Posterior vena cava (tissue), 2 donors: ENCODE results near the gene TSSC4. TPM values are rescaled to one million over a fixed set of nuclear protein-coding genes. Genes with fewer than 3 reads are reported as not detected.

Experiments used
- DNase-seq: peaks from one replicate; pipeline ENCODE4 v3.0.0-alpha.2; 2020; ENCODE audit warnings: low spot score
- intact Hi-C, 2 donors: fragments of 100-400 bp; cut with DNase I; formaldehyde crosslinking; loops; one replicate each; pipeline versions ENCODE4 v1.14.1 to v1.14.2; 2022 to 2023
- total RNA-seq, 2 donors: library from RNA; stranded (reverse); fragmentation: NEBNext Ultra II Directional; extraction: Animal tissue kit (Norgen Biotek cat#: 25700); gene quantifications; one replicate each; pipeline ENCODE4 v1.2.1, GENCODE V29; 2021
- donor health status: DM: yes; HTN: yes; CAD: no.
- donor health status: DM: yes; HTN: yes; CAD: no.

TSSC4 gene
- total RNA-seq, 2 donors from 2014 or later, result 47.4 to 49.6 TPM

DNA sequence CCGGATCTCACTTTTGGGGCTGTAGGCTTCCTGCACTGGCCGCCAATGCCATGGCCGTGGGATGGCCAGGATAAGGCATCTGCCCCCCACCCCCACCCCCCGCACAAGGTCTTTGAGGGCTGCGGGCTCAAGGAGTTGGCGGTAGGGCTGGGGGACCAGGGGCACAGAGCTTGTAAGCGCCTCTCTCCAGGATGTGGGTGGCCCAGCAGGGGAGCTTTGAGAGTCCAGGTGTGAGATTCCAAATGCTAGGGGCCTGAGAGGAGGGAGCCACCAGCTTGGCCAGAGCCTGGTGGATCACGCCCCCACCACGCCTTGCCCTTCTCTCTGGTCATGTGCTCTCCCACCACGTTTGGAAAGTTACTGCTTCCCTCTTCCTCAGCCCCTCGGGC is 18.4 kb upstream of the TSSC4 start:
- intact Hi-C loops, result loop anchor here in 1 of 2 donors (5.0 kb wide), 1 partner anchor 70 kb away; no protein-coding TSS in a partner anchor
- DNase-seq, result no peak

DNA sequence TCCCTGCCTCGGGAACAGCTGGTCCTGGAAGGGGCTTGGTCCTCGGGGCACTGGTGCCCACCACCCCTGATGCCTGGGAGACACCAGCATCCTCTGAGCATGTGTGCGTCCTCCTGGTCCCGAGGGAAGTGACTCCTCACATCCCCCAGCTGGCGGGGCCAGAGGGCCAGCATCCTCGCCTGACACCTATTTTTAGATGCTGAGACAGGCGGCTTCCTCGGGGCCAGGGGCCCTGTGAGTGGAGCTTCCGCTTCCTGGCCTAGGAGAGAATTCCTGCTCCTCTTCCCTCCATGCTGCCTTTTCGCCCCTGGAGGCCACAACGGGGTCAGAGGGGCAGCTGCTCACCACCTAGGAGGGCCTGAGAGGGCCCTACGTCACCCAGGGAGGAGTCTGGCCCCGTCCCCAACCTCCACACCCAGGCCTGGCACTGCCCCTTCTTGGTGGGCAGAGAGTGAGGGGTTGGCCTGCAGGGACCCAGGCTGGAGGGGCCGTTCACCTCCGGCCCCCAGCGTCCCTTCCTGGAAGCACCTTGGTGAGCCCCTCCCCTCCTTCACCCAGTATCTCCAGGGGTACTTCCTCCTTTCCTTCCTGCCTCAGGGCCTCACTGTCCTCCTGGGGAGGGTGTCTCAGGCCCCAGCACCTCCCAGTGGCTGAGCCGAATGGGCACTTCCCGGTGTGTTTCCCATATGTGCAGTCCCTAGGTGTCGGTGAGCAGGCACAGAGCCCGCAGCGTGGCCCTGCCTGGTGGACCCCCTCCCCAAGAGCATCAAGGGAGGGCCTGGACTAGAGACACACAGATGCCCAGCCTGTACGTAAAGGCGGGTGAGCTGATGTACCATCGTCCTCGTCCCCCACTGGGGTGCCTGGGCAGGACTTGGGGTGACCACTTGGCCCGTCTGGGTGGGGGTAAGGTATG is 17.4 kb upstream of the TSSC4 start:
- DNase-seq, result no peak
- intact Hi-C loops, result loop anchor here in 1 of 2 donors (5.0 kb wide), 1 partner anchor 71 kb away; no protein-coding TSS in a partner anchor

DNA sequence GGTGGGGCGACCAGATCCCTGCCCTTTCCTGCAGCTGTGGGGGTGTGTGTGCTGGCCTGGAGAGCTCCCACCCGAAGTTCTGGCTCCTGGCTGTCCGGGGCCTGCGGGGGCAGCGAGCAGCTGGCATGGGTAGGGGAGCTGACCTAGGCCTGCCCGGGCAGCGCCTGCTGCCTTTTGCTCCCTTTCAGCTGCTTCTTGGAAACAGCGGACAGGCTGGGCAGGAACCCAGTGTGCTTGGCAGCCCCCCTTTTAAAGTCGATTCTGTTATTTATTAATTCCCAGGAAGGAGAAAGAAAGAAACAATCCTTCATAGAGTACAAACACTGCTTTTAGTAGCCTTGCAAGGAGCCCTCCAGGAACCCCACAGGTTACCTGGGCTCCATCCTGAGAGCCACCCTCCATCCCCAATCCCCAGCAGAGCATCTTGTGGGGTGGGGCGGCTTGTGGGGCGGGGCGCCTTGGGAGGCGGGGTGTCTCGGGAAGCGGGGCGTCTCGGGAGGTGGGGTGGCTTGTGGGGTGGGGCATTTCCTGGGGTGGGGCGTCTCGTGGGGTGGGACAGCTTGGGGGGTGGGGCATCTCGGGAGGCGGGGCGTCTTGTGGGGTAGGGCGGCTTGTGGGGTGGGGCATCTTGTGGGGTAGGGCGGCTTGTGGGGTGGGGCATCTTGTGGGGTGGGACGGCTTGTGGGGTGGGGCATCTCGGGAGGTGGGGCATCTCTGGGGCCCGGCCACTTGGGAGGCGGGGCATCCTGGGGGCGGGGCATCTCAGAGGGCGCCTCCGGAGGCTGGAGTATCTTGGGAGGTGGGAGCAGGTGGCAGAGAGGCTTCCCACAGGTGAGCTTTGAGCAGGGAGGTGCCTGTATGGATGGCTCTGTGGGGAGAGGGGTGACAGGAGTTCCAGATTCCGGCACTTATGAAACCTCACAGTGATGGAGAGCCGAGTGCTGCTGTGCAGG is 16.4 kb upstream of the TSSC4 start:
- DNase-seq, result no peak
- intact Hi-C loops, result loop anchor here in 1 of 2 donors (5.0 kb wide), 1 partner anchor 72 kb away; no protein-coding TSS in a partner anchor

DNA sequence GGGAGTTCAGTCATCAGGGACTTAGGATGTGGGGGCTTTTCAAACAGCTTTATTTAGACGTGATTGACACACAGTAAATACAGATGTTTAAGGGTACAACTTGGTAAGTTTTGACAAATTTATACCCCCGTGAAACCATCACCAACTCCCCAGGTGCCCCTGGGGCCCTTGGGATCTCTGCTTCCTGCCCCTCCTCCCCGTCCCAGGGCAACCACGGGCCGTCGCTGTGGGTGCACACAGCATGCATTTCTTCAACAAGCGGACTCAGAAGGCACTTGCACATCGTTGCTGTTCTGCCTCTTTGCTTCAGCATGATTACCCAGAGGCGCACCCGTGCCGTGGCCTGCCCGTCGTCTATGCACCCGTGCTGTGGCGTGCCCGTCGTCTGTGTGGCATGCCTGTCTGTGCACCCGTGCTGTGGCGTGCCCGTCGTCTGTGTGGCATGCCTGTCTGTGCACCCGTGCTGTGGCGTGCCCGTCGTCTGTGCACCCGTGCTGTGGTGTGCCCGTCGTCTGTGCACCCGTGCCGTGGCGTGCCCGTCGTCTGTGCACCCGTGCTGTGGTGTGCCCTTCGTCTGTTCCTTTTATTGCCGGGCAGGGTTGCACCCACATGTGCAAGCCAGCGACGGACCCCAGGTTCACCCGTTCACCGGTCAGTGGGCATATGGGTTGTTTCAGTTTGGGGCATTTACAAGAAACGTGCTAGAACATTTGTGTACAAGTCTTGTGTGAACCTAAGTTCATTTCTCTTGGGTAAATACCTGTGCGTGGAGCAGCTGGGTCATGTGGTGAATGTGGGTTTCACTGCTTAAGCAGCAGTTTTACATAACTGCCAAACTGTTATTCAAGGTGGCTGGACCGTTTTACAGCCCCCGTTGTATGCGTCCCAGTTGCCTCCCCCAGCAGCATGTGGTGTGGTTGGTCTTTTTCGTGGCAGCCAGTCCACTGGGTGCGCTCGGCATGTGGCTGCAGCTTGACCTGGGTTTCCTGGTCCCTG is 15.1 kb upstream of the TSSC4 start:
- intact Hi-C loops, result no loop called here
- no peak for DNase-seq

DNA sequence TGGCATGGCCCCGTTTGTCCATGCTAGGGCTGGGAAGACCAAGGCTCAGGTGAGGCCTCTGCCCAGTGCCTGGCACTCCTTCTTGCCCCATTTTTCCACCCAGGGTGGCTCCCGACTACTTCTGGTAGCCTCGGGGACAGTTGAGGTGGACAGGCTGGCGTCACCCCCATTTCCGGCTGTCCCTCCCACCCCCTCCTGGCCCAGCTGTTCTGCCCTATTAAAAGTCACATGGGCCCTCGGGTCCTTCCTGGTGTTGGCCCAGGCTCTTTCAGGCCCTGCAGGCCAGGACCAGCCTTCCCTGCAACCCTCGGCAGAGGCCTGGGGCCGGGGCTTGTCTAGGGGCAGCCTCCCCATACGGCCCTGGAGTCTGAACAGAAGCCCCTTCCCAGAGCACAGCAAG is 14.0 kb upstream of the TSSC4 start:
- DNase-seq, result no peak
- intact Hi-C loops, result no loop called here

DNA sequence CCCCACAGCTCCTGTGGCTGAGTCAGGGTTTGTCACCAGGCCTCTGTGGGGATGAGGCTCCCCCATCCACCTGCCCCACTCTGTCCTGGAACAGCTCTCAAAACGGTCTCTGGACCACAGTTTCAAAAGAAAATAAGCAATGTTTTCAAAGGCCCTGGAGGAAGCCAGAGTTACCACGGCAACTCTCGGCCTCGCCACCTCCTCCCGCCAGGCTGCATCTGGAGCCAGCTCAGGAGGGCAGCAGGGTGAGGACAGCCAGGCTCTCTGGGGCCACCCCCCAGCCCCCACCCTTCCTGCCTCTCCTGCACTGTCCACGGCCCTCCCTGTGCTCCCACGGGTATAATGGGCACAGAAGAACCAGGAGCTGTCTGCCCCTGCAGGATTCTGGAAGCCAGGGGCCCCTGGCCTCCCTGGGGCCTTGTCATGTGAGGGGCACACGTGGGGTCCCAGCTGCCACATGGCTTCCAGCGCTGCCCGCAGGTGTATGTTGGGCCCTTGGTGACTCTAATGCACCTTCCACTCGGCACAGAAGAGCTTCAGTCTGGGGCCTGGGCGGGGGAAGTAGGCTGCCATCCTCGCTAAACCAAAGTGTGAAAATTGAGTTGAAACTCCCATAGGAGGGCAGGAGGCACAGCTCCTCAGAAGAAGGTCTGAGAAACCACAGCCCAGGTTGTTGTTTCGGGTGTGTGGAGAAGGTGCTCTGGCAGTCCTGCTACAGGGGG is 13.1 kb upstream of the TSSC4 start:
- intact Hi-C loops, result no loop called here
- no peak for DNase-seq

DNA sequence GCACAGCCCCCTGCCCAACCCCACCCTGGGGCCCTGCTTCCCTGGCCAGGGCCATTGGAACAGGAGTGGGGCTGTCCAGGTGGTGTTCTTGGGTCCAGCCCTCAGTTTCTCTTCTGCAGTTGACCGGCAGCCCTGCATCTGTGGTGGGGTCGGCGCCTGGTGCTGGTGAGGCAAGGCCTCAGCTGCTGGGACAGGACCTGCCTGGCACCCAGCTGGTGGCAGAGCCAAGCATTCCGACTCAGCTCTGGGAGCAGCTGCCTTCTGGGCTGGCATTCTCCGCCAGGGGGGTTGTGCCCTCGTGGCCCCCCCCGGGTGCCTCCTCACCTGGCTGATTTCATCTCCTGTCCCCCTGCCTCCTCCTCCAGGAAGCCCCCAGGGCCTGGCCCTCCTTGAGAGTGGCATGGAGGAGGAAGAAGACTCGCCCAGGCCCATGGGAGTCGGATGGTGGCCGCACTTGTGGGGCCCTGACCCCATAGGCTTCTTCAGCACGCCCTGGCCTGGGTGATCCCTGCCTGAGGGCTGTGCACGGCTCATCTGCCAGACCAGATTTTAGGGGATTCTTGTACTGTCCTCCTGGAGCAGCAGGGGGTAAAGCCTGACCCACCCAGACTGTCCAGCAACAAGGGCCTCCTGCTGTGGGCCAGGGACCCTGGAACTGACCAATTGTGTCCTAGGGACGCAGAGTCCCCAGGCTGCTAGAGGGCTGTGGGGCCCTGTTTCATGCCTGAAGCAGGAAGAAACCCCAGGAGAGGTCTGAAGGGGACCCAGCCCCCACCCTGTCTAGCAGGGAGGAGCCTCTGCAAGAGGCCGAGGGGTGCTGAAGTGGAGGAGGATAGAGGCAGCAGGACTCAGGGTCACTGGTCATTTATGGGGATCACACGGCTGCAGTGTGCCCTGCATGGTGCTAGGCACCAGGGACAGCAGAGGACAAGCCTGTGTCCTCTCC is 11.8 kb upstream of the TSSC4 start:
- no peak for DNase-seq
- intact Hi-C loops, result no loop called here

DNA sequence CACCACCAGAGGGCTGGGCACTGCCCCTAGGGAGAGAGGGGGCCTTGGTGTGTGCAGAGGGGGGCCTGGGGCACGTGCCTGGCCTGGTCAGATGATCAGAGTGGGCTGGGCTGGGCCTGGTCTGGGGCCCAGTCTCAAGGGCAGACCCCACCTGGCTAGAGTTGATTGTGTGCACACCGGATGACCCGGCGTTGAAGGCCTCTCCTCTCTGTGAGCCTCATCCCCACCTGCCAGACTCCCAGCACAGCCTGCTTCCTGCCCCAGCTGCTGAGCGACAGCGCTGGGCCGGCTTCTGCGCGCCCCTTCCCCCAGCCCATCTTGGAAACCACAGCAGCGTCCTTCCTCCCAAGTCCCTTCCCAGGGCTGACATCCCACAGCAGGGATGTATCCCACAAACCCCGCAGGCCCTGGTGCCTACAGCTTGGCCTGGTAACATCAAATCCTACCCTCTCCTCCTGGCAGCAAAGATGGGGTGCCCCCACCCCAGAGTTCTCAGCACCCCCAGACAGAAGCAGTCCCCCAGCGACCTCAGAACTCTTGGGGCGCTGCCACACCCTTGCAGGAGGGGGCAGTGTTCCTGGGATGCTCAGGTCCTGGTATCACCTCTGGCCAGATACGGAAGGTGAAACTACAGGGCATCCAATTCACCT is 11.0 kb upstream of the TSSC4 start:
- no peak for DNase-seq
- intact Hi-C loops, result loop anchor here in 1 of 2 donors (10.0 kb wide), 1 partner anchor 835 kb away; no protein-coding TSS in a partner anchor

DNA sequence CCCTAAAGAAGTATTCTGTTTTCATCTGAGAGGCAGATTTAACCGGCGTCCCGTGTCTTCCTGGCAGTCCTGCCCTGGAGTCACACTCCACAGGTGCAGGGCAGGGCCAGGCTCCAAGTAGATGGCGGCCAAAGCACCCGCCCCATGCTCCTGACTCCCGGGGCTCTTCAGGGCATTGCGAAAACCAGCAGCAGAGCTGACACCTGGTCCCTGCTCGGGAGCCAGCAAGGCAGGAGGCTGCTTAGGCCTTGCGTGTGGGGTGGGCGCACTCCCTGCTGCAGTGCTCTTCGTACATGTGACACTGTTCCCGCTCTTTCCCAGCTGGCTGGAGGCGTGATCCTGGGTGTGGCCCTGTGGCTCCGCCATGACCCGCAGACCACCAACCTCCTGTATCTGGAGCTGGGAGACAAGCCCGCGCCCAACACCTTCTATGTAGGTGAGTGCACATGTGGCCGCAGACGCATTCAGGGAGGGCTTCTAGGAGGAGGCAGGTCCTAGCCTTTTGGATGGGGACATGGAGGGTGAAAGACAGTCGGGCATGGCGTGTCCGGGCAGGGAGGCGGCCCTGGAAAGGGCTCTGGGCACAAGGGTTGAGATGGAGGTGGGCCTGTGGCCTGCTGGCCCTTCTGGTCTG is 10.3 kb upstream of the TSSC4 start:
- intact Hi-C loops, result loop anchor here in 1 of 2 donors (10.0 kb wide), 1 partner anchor 835 kb away; no protein-coding TSS in a partner anchor
- DNase-seq, result no peak

DNA sequence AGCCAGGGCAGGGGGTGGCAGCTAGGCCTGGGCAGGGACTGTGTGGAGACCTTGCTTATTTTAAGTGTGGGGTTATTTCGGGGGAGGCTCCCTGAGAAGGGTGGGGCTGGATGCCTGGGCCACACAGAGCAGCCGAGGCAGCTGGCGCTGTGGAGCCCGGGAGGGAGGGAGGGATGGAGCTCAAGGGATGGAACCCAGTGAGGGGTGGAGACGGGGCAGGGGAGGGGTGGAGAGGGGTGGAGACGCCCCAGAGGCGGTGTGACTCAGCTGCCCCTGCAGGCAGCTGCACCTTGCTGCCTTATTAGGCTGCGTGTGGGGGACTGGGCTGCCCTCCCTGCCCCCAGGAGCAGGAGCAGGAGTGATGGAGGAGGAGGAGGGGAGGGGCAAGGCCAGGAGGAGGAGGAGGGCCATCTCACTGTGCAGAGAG is 9.8 kb upstream of the TSSC4 start:
- no peak for DNase-seq
- intact Hi-C loops, result loop anchor here in 1 of 2 donors (10.0 kb wide), 1 partner anchor 836 kb away; no protein-coding TSS in a partner anchor

DNA sequence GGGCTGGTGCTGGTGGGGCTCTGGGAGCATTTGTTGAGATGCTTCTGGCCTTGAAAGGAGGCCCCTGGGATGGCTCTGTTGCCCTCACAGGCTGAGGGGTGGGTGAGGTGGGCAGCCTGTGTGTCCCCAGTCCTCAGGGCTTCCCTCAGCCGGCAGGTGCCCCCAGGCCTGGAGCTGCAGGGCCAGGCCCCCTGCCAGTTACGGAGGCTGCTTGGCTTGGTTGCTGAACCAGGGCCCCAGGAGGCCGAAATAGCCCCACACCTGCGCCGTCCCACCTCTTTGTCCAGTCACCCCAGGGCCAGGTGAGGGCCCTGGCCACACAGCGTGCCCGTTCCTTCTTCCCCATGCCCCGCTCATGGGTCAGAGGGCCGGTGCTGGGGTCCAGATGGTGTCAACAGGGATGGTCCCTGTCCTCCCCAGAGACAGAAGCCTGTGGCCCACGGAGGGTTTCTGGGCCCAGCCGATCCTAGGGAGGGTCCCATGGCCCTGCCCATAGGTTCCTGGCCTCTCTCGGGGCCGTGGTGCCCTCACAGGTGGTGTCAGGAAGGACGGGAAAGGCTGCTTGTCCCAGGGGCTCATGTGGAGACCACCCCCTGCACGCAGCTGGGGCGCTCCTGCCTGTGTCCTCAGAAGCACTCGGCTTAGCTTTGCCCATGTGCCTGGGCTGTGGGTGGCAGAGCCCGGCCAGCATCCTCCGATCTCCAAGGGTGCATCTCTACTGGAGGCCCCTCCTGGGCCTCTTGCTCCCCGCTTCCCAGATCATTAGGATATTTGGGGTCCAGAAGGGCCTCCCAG is 9.2 kb upstream of the TSSC4 start:
- DNase-seq, result no peak
- intact Hi-C loops, result loop anchor here in 1 of 2 donors (10.0 kb wide), 1 partner anchor 837 kb away; no protein-coding TSS in a partner anchor

DNA sequence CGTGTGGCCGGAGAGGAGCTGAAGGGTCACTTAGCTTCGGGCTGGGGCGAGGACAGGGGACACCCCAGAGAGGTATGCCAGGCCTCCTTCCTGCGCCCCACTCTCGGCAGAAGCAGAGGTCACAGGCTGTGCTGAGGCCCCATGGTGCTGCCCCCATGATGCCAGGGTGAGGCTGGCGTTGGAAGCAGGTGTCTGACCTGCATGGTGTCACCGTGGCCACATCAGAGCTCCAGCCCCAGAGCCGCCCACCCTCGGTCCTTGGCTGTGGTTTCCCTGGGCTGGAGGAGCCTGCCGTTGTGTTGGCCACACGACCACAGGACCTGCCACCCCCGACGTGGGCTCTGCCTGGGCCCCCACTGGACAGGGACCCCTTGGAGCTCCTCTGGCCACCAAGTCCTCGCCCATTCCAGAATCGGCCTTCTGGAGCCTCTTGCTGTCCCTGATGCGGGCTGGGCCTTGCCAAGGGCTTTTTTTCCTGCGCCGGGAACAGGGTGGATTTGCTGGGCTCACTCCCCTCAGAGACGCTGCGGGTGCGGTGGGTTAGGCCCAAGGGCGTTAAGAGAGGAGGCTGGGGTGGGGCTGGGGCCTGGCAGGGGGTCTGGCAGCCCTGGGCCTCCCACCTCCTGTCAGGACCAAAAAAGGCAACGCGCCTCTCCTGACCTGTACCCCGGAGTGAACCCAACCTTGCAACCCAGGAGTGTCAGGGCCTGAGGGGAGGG is 8.2 kb upstream of the TSSC4 start:
- intact Hi-C loops, result loop anchor here in 1 of 2 donors (10.0 kb wide), 1 partner anchor 838 kb away; no protein-coding TSS in a partner anchor
- no peak for DNase-seq

DNA sequence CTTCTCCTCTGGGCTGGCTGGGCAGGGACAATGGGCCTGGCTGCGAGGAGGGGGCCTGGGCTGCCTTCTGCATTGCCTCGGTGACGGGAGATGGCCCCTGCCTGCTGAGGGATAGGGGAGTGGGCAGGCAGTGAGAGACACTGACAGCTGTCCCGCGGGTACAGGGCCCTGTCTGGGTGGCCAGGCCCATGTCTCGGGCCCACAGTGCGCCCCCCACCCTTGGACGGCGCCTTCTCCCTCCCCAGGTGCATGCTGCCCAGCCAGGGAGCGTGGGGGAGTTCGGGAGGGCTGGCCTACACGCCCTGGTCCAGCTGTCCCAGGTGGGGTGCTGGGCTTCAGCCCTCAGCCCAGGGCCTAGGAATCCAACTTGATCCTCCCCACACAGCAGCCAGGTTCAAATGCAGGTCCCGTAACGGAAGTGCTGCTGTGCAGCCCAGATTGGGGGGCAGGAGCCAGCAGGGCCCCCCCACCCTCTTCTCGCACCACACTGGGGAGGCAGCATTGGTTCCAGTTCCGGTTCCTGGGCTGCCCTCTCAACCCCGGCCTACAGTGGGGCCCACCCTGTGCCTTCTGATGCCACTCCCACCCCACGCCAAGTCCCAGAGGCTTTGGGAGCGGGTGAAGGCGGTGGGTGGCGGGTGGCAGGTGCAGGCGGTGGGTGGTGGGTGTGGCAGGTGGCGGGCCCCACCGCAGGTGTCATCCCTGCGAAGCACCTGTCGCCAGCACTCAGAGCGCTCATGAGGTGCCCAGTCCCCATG is 7.3 kb upstream of the TSSC4 start:
- DNase-seq, result no peak
- intact Hi-C loops, result loop anchor here in 1 of 2 donors (10.0 kb wide), 1 partner anchor 838 kb away; no protein-coding TSS in a partner anchor
